ENCODE results near the gene ARID5B.

ARID5B gene

DNA sequence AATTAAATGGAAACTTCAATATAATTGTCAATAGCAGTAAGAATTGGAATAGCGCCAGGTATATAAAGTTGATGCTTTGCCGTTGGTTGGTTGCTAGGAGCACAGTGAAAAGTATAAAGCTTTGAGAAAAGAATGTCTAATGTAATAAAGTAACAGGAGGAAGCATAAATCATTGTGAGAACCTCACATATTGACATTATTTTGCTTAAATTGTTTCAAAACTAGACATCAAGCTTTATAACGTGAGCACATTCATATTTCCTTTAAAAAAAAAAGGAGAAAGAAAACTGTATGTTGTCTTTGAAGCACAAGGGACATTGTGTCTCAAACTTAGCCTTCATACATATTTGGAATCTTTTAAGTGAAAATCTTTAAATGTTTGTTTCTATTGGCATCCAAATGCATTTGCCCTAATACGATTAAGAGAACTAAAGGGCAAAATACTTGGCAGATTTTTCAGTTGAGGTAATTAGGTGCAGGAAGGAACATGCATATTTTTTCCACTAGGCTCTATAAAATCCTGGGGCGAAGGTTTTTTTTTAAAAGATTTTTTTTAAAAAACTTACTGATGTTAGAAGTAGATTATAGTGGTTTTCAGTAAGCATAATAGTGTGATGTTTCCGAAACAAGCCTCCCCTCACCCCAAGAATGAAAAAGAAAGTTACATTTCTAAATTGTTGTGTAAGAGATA is 92.4 kb downstream of the ARID5B start:
- H3K27me3 ChIP-seq (replicated peaks in 2 of 5; ENCODE audit: control insufficient read depth in 4 of 5, insufficient read depth in 5 of 5, low read length in 4 of 5), result no peaks in the 10 kb centered on the region
- DNase-seq, result peak in 2 of 3 donors; percentile 52 to 56
- peaks cover 9 to 25% (median 17%) of the 10 kb centered on the region in 4 experiments for H3K4me1 ChIP-seq (ENCODE audit: control extremely low read depth in 1 of 4, control insufficient read depth in 4 of 4, insufficient read depth in 4 of 4, low read length in 3 of 4)
- peak overlapping the region in 1 of 7 experiments; percentile 24 for H3K4me3 ChIP-seq (ENCODE audit: control insufficient read depth in 1 of 7, extremely low read depth in 1 of 7, insufficient read depth in 4 of 7, low read depth in 2 of 7, low read length in 6 of 7)
- H3K27ac ChIP-seq (ENCODE audit: insufficient read depth in 1 of 2, low read depth in 1 of 2, low read length in 2 of 2, poor library complexity in 1 of 2, severe bottlenecking in 2 of 2), result no peak overlapping the region
- ChIA-PET CTCF (interaction anchor here (1.1 to 1.5 kb wide), 3 partner anchors 10 to 97 kb away, joined by 3 read pairs; no protein-coding TSS in a partner anchor), POLR2A (no interaction called here)
- peaks cover 0 to 13% (median 5%) of the 10 kb centered on the region in 4 experiments for H3K36me3 ChIP-seq (ENCODE audit: control insufficient read depth in 4 of 4, insufficient read depth in 4 of 4, low read length in 3 of 4)
- H3K9me3 ChIP-seq (ENCODE audit: control extremely low read depth in 1 of 5, control insufficient read depth in 4 of 5, insufficient read depth in 2 of 5, low read depth in 1 of 5, low read length in 4 of 5), result no peaks in the 10 kb centered on the region
- WGBS (ENCODE audit: insufficient coverage), result 80% methylated on average over 1 of the region's 6 CpGs

GRCh38 chr10:61994405-61995219 is 93.1 kb downstream of the ARID5B start:
- ChIA-PET CTCF (no interaction called here), POLR2A (no interaction called here)
- Histone ChIP-seq H3K4me3 (ENCODE audit: control insufficient read depth in 1 of 7, extremely low read depth in 1 of 7, insufficient read depth in 4 of 7, low read depth in 2 of 7, low read length in 6 of 7) (no peak overlapping the region), H3K9me3 (ENCODE audit: control extremely low read depth in 1 of 5, control insufficient read depth in 4 of 5, insufficient read depth in 2 of 5, low read depth in 1 of 5, low read length in 4 of 5) (no peaks in the 10 kb centered on the region), H3K4me1 (ENCODE audit: control extremely low read depth in 1 of 4, control insufficient read depth in 4 of 4, insufficient read depth in 4 of 4, low read length in 3 of 4) (peaks cover 9 to 25% (median 17%) of the 10 kb centered on the region in 4 experiments), H3K36me3 (ENCODE audit: control insufficient read depth in 4 of 4, insufficient read depth in 4 of 4, low read length in 3 of 4) (peaks cover 2 to 19% (median 5%) of the 10 kb centered on the region in 4 experiments), H3K27me3 (replicated peaks in 2 of 5; ENCODE audit: control insufficient read depth in 4 of 5, insufficient read depth in 5 of 5, low read length in 4 of 5) (no peaks in the 10 kb centered on the region), H3K27ac (ENCODE audit: insufficient read depth in 1 of 2, low read depth in 1 of 2, low read length in 2 of 2, poor library complexity in 1 of 2, severe bottlenecking in 2 of 2) (no peak overlapping the region)
- 96% methylated on average over 3 of the region's 7 CpGs for WGBS (ENCODE audit: insufficient coverage)
- no peak for DNase-seq

DNA sequence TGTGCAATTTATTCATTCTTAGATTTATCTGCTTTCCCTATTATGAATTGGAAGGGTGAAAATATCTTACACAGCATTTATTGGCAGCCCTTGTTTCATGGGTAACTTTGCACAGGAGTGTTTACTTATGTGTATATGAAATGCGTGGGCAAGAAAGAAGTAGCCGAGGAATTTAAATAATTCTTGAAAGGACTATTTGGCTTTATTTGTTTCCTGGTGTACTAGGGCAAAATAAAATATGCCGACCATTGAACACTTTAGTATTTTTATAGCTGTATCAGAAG is 93.7 kb downstream of the ARID5B start:
- WGBS (ENCODE audit: insufficient coverage), result 96% methylated on average over 3 of the region's 3 CpGs
- DNase-seq, result no peak
- no peaks in the 10 kb centered on the region for H3K27me3 ChIP-seq (replicated peaks in 2 of 5; ENCODE audit: control insufficient read depth in 4 of 5, insufficient read depth in 5 of 5, low read length in 4 of 5)
- H3K4me1 ChIP-seq (ENCODE audit: control extremely low read depth in 1 of 4, control insufficient read depth in 4 of 4, insufficient read depth in 4 of 4, low read length in 3 of 4), result peaks cover 9 to 25% (median 17%) of the 10 kb centered on the region in 4 experiments
- CTCF ChIA-PET, result no interaction called here
- no peak overlapping the region for H3K4me3 ChIP-seq (ENCODE audit: control insufficient read depth in 1 of 7, extremely low read depth in 1 of 7, insufficient read depth in 4 of 7, low read depth in 2 of 7, low read length in 6 of 7)
- H3K27ac ChIP-seq (ENCODE audit: insufficient read depth in 1 of 2, low read depth in 1 of 2, low read length in 2 of 2, poor library complexity in 1 of 2, severe bottlenecking in 2 of 2), result no peak overlapping the region
- H3K9me3 ChIP-seq (ENCODE audit: control extremely low read depth in 1 of 5, control insufficient read depth in 4 of 5, insufficient read depth in 2 of 5, low read depth in 1 of 5, low read length in 4 of 5), result no peaks in the 10 kb centered on the region
- POLR2A ChIA-PET, result no interaction called here
- peaks cover 2 to 17% (median 7%) of the 10 kb centered on the region in 4 experiments for H3K36me3 ChIP-seq (ENCODE audit: control insufficient read depth in 4 of 4, insufficient read depth in 4 of 4, low read length in 3 of 4)

- H3K36me3 ChIP-seq (ENCODE audit: control insufficient read depth in 4 of 4, insufficient read depth in 4 of 4, low read length in 3 of 4), result peaks cover 10 to 24% (median 17%) of the 10 kb centered on the region in 4 experiments
- POLR2A ChIA-PET, result no interaction called here
- no peak for DNase-seq
- H3K27me3 ChIP-seq (replicated peaks in 2 of 5; ENCODE audit: control insufficient read depth in 4 of 5, insufficient read depth in 5 of 5, low read length in 4 of 5), result no peaks in the 10 kb centered on the region
- 90% methylated on average over 1 of the region's 1 CpG for WGBS (ENCODE audit: insufficient coverage)
- no peak overlapping the region for H3K4me3 ChIP-seq (ENCODE audit: control insufficient read depth in 1 of 7, extremely low read depth in 1 of 7, insufficient read depth in 4 of 7, low read depth in 2 of 7, low read length in 6 of 7)
- no peaks in the 10 kb centered on the region for H3K9me3 ChIP-seq (ENCODE audit: control extremely low read depth in 1 of 5, control insufficient read depth in 4 of 5, insufficient read depth in 2 of 5, low read depth in 1 of 5, low read length in 4 of 5)
- CTCF ChIA-PET, result interaction anchor here (1.1 to 1.3 kb wide), 2 partner anchors 17 to 99 kb away, joined by 3 to 4 read pairs; no protein-coding TSS in a partner anchor
- H3K4me1 ChIP-seq (ENCODE audit: control extremely low read depth in 1 of 4, control insufficient read depth in 4 of 4, insufficient read depth in 4 of 4, low read length in 3 of 4), result peaks cover 0 to 5% (median 2%) of the 10 kb centered on the region in 4 experiments
- H3K27ac ChIP-seq (ENCODE audit: insufficient read depth in 1 of 2, low read depth in 1 of 2, low read length in 2 of 2, poor library complexity in 1 of 2, severe bottlenecking in 2 of 2), result no peak overlapping the region
Observed at GRCh38 chr10:61998937-61999336, 97.4 kb downstream of the ARID5B start.

DNA sequence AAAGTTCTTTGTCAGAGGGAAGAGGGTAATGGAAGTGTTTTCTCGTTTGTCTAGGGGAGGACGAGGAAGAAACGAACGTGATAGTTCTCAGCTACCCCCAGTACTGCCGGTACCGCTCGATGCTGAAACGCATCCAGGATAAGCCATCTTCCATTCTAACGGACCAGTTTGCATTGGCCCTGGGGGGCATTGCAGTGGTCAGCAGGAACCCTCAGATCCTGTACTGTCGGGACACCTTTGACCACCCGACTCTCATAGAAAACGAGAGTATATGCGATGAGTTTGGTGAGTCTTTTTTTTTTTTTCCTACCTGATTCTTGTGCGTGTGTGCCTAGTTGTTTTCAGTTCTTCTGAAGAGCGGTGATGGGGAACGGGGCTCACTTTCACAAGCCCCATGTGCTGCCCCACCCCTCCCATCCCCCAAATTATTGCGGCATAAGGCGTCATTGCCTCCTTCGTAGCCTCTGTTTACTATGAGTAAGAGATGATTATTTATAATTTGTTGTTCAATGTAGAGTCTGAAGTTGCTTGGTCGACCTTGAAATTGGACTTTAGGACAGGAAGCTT is 98.6 kb downstream of the ARID5B start:
- no peaks in the 10 kb centered on the region for H3K27me3 ChIP-seq (replicated peaks in 2 of 5; ENCODE audit: control insufficient read depth in 4 of 5, insufficient read depth in 5 of 5, low read length in 4 of 5)
- ChIA-PET POLR2A (no interaction called here), CTCF (interaction anchor here (1.3 kb wide), 1 partner anchor 18 kb away, joined by 3 read pairs; no protein-coding TSS in a partner anchor)
- 97% methylated on average over 12 of the region's 20 CpGs for WGBS (ENCODE audit: insufficient coverage)
- H3K9me3 ChIP-seq (ENCODE audit: control extremely low read depth in 1 of 5, control insufficient read depth in 4 of 5, insufficient read depth in 2 of 5, low read depth in 1 of 5, low read length in 4 of 5), result no peaks in the 10 kb centered on the region
- H3K4me1 ChIP-seq (ENCODE audit: control extremely low read depth in 1 of 4, control insufficient read depth in 4 of 4, insufficient read depth in 4 of 4, low read length in 3 of 4), result peaks cover 0 to 2% (median 0%) of the 10 kb centered on the region in 4 experiments
- H3K27ac ChIP-seq (ENCODE audit: insufficient read depth in 1 of 2, low read depth in 1 of 2, low read length in 2 of 2, poor library complexity in 1 of 2, severe bottlenecking in 2 of 2), result no peak overlapping the region
- H3K36me3 ChIP-seq (ENCODE audit: control insufficient read depth in 4 of 4, insufficient read depth in 4 of 4, low read length in 3 of 4), result peaks cover 12 to 24% (median 17%) of the 10 kb centered on the region in 4 experiments
- H3K4me3 ChIP-seq (ENCODE audit: control insufficient read depth in 1 of 7, extremely low read depth in 1 of 7, insufficient read depth in 4 of 7, low read depth in 2 of 7, low read length in 6 of 7), result no peak overlapping the region
- DNase-seq, result peak in 2 of 3 donors; percentile 31 to 35

GRCh38 chr10:62000726-62001125 is 99.2 kb downstream of the ARID5B start:
- Histone ChIP-seq H3K9me3 (ENCODE audit: control extremely low read depth in 1 of 5, control insufficient read depth in 4 of 5, insufficient read depth in 2 of 5, low read depth in 1 of 5, low read length in 4 of 5) (no peaks in the 10 kb centered on the region), H3K27ac (ENCODE audit: insufficient read depth in 1 of 2, low read depth in 1 of 2, low read length in 2 of 2, poor library complexity in 1 of 2, severe bottlenecking in 2 of 2) (no peak overlapping the region), H3K4me1 (ENCODE audit: control extremely low read depth in 1 of 4, control insufficient read depth in 4 of 4, insufficient read depth in 4 of 4, low read length in 3 of 4) (peaks cover 0 to 2% (median 0%) of the 10 kb centered on the region in 4 experiments), H3K4me3 (ENCODE audit: control insufficient read depth in 1 of 7, extremely low read depth in 1 of 7, insufficient read depth in 4 of 7, low read depth in 2 of 7, low read length in 6 of 7) (no peak overlapping the region), H3K36me3 (ENCODE audit: control insufficient read depth in 4 of 4, insufficient read depth in 4 of 4, low read length in 3 of 4) (peaks cover 12 to 24% (median 16%) of the 10 kb centered on the region in 4 experiments), H3K27me3 (replicated peaks in 2 of 5; ENCODE audit: control insufficient read depth in 4 of 5, insufficient read depth in 5 of 5, low read length in 4 of 5) (no peaks in the 10 kb centered on the region)
- POLR2A ChIA-PET, result no interaction called here
- CTCF ChIA-PET, result no interaction called here
- no peak for DNase-seq
- WGBS (ENCODE audit: insufficient coverage), result 100% methylated on average over 4 of the region's 7 CpGs

DNA sequence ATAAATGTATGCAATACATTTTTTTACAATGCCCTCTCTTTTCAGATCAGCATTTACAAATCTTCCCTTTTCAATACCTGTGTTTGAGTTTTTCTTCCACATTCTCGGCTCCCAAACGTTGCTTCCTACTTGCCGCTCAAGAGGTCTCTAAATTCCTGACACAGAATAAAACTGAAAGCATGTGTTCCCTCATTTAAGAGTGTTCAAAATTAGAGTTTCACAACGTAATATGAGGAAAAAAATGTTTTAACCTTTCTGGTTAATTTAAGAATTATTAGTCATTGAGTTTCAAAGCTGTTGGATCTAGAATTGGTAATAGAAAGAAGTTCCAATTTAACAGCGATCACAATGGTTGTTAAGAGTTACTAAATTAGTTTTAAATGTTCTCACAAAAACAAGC is 100.4 kb downstream of the ARID5B start:
- POLR2A ChIA-PET, result no interaction called here
- H3K9me3 ChIP-seq (ENCODE audit: control extremely low read depth in 1 of 5, control insufficient read depth in 4 of 5, insufficient read depth in 2 of 5, low read depth in 1 of 5, low read length in 4 of 5), result no peaks in the 10 kb centered on the region
- H3K27me3 ChIP-seq (replicated peaks in 2 of 5; ENCODE audit: control insufficient read depth in 4 of 5, insufficient read depth in 5 of 5, low read length in 4 of 5), result no peaks in the 10 kb centered on the region
- CTCF ChIA-PET, result no interaction called here
- H3K4me1 ChIP-seq (ENCODE audit: control extremely low read depth in 1 of 4, control insufficient read depth in 4 of 4, insufficient read depth in 4 of 4, low read length in 3 of 4), result peaks cover 0 to 2% (median 0%) of the 10 kb centered on the region in 4 experiments
- WGBS (ENCODE audit: insufficient coverage), result 90% methylated on average over 4 of the region's 5 CpGs
- no peak overlapping the region for H3K27ac ChIP-seq (ENCODE audit: insufficient read depth in 1 of 2, low read depth in 1 of 2, low read length in 2 of 2, poor library complexity in 1 of 2, severe bottlenecking in 2 of 2)
- H3K4me3 ChIP-seq (ENCODE audit: control insufficient read depth in 1 of 7, extremely low read depth in 1 of 7, insufficient read depth in 4 of 7, low read depth in 2 of 7, low read length in 6 of 7), result no peak overlapping the region
- DNase-seq, result no peak
- peaks cover 12 to 27% (median 17%) of the 10 kb centered on the region in 4 experiments for H3K36me3 ChIP-seq (ENCODE audit: control insufficient read depth in 4 of 4, insufficient read depth in 4 of 4, low read length in 3 of 4)
